ENCODE results near the gene RFX4. TPM values are rescaled to one million over a fixed set of nuclear protein-coding genes. Genes with fewer than 3 reads are reported as not detected.
A peak's percentile ranks its signal among the peaks of the same experiment; 100 is the strongest.

The RFX4 gene
- total and polyA plus RNA-seq, 2 donors from 2014 or later, result not detected

DNA sequence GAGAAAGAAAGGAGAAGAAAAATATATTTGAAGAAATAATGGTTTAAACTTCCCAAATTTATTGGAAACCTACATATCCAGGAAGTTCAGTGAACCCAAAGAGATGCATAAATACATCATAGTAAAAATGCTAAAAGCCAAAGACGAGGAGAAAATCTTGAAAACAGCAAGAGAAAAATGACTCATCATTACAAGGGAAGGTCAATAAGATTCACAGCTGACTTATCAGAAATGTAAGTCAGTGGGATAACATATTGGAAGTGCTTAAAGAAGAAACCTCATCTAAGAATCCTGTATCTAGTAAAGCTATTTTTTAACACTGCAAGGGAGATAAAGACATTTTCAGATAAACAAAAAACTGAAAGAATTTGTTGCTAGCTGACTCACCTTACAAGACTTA lies 211.6 kb downstream of the RFX4 start:
- H3K36me3 ChIP-seq (ENCODE audit: control insufficient read depth in 2 of 3, insufficient read depth in 3 of 3, low read length in 3 of 3), result peaks cover 0 to 8% (median 4%) of the 10 kb centered on the region in 3 donors
- DNase-seq (no peak), FAIRE-seq (no peak)
- intact Hi-C loops (cut with DNase I), result no loop called here
- no peak overlapping the region for H3K9ac ChIP-seq (ENCODE audit: low read length in 3 of 3)
- no peak overlapping the region for H3K27ac ChIP-seq (ENCODE audit: low read depth in 2 of 2, low read length in 2 of 2)
- no peak for TF ChIP-seq CTCF (IDR thresholded peaks at IDR 0.05; ENCODE audit: borderline replicate concordance, extremely low read depth, insufficient read depth)
- H3K27me3 ChIP-seq (ENCODE audit: control insufficient read depth, insufficient read depth, low read length), result no peaks in the 10 kb centered on the region
- H3K4me1 ChIP-seq (ENCODE audit: control insufficient read depth in 2 of 3, insufficient read depth in 2 of 3, low read depth in 1 of 3, low read length in 3 of 3), result no peaks in the 10 kb centered on the region
- no peaks in the 10 kb centered on the region for H3K9me3 ChIP-seq (ENCODE audit: control insufficient read depth in 2 of 3, insufficient read depth in 1 of 3, low read length in 3 of 3)
- no peak overlapping the region for H3K4me3 ChIP-seq (ENCODE audit: low read length in 3 of 3)

DNA sequence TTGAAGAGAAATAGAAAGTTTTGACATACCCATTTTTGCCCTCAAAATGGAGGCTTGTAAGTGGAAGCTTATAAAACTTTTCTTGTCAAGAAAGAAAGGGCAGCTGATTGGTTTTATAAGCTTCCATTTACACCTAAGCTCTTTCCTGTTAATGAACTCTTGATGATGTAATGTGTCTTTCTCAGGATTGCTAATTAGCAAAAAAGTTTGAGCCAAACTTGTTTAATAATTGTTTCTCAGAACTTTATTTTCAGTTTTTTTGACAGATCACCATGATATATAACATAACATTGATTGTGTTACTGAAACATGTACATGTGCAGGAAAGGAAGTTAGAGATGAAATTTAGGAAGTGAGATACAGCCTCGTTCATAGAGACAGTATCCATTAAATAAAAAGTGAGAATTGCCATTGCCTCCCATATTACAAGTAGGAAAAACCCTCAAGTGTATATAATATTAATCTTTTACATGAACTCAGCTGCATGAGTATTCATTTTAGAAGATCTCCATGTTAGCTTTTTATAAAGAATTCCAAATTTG lies 218.4 kb downstream of the RFX4 start:
- H3K4me3 ChIP-seq (ENCODE audit: low read length in 3 of 3), result no peak overlapping the region
- no peaks in the 10 kb centered on the region for H3K9me3 ChIP-seq (ENCODE audit: control insufficient read depth in 2 of 3, insufficient read depth in 1 of 3, low read length in 3 of 3)
- FAIRE-seq (no peak), DNase-seq (no peak)
- no peak overlapping the region for H3K9ac ChIP-seq (ENCODE audit: low read length in 3 of 3)
- TF ChIP-seq CTCF (IDR thresholded peaks at IDR 0.05; ENCODE audit: borderline replicate concordance, extremely low read depth, insufficient read depth), result no peak
- no peaks in the 10 kb centered on the region for H3K4me1 ChIP-seq (ENCODE audit: control insufficient read depth in 2 of 3, insufficient read depth in 2 of 3, low read depth in 1 of 3, low read length in 3 of 3)
- H3K27ac ChIP-seq (ENCODE audit: low read depth in 2 of 2, low read length in 2 of 2), result no peak overlapping the region
- peaks cover 0 to 2% (median 0%) of the 10 kb centered on the region in 3 donors for H3K36me3 ChIP-seq (ENCODE audit: control insufficient read depth in 2 of 3, insufficient read depth in 3 of 3, low read length in 3 of 3)
- intact Hi-C loops (cut with DNase I), result no loop called here
- no peaks in the 10 kb centered on the region for H3K27me3 ChIP-seq (ENCODE audit: control insufficient read depth, insufficient read depth, low read length)

- H3K9me3 ChIP-seq (ENCODE audit: control insufficient read depth in 2 of 3, insufficient read depth in 1 of 3, low read length in 3 of 3), result no peaks in the 10 kb centered on the region
- H3K27ac ChIP-seq (ENCODE audit: low read depth in 2 of 2, low read length in 2 of 2), result no peak overlapping the region
- peaks cover 0 to 2% (median 0%) of the 10 kb centered on the region in 3 donors for H3K36me3 ChIP-seq (ENCODE audit: control insufficient read depth in 2 of 3, insufficient read depth in 3 of 3, low read length in 3 of 3)
- H3K4me1 ChIP-seq (ENCODE audit: control insufficient read depth in 2 of 3, insufficient read depth in 2 of 3, low read depth in 1 of 3, low read length in 3 of 3), result no peaks in the 10 kb centered on the region
- intact Hi-C loops (cut with DNase I), result no loop called here
- no peak for TF ChIP-seq CTCF (IDR thresholded peaks at IDR 0.05; ENCODE audit: borderline replicate concordance, extremely low read depth, insufficient read depth)
- DNase-seq (peak in 1 of 5 donors; percentile 10), FAIRE-seq (no peak)
- no peak overlapping the region for H3K4me3 ChIP-seq (ENCODE audit: low read length in 3 of 3)
- no peak overlapping the region for H3K9ac ChIP-seq (ENCODE audit: low read length in 3 of 3)
- no peaks in the 10 kb centered on the region for H3K27me3 ChIP-seq (ENCODE audit: control insufficient read depth, insufficient read depth, low read length)
Measured at GRCh38 chr12:106801830-106802533, 219.2 kb downstream of the RFX4 start.
